ENCODE measurements around the gene ARFRP1.
A peak's percentile ranks its signal among the peaks of the same experiment; 100 is the strongest.
"Not testable (repeated sequence)": the region's sequence is repeated elsewhere in the genome, so short reads cannot be mapped to it uniquely, and the experiment has no call there.

The ARFRP1 gene

GRCh38 chr20:63685269-63686026 is 22.3 kb downstream of the ARFRP1 start:
- DNase-seq (ENCODE audit: low read depth), result no peak
- no peak overlapping the region for H3K4me3 ChIP-seq (ENCODE audit: low read depth, low read length)

GRCh38 chr20:63682384-63683139 is 25.2 kb downstream of the ARFRP1 start:
- DNase-seq (ENCODE audit: low read depth), result peak; percentile 81
- H3K4me3 ChIP-seq (ENCODE audit: low read depth, low read length), result no peak overlapping the region

- no peak for DNase-seq (ENCODE audit: low read depth)
- H3K4me3 ChIP-seq (ENCODE audit: low read depth, low read length), result no peak overlapping the region
Measured at GRCh38 chr20:63681609-63682142, 26.1 kb downstream of the ARFRP1 start.

GRCh38 chr20:63680857-63681608 is 26.7 kb downstream of the ARFRP1 start:
- no peak for DNase-seq (ENCODE audit: low read depth)
- no peak overlapping the region for H3K4me3 ChIP-seq (ENCODE audit: low read depth, low read length)

- no peak for DNase-seq (ENCODE audit: low read depth)
- H3K4me3 ChIP-seq (ENCODE audit: low read depth, low read length), result no peak overlapping the region
Measured at GRCh38 chr20:63680427-63680826, 27.3 kb downstream of the ARFRP1 start.

GRCh38 chr20:63679799-63680305 is 27.9 kb downstream of the ARFRP1 start:
- no peak overlapping the region for H3K4me3 ChIP-seq (ENCODE audit: low read depth, low read length)
- no peak for DNase-seq (ENCODE audit: low read depth)

GRCh38 chr20:63678667-63679465 is 28.9 kb downstream of the ARFRP1 start:
- no peak for DNase-seq (ENCODE audit: low read depth)
- no peak overlapping the region for H3K4me3 ChIP-seq (ENCODE audit: low read depth, low read length)

GRCh38 chr20:63678071-63678470 is 29.7 kb downstream of the ARFRP1 start:
- H3K4me3 ChIP-seq (ENCODE audit: low read depth, low read length), result no peak overlapping the region
- no peak for DNase-seq (ENCODE audit: low read depth)

GRCh38 chr20:63675681-63676368 is 32.0 kb downstream of the ARFRP1 start:
- H3K4me3 ChIP-seq (ENCODE audit: low read depth, low read length), result no peak overlapping the region
- DNase-seq (ENCODE audit: low read depth), result no peak

GRCh38 chr20:63673951-63674350 is 33.8 kb downstream of the ARFRP1 start:
- DNase-seq (ENCODE audit: low read depth), result no peak
- no peak overlapping the region for H3K4me3 ChIP-seq (ENCODE audit: low read depth, low read length)

- H3K4me3 ChIP-seq (ENCODE audit: low read depth, low read length), result no peak overlapping the region
- DNase-seq (ENCODE audit: low read depth), result no peak
Measured at GRCh38 chr20:63672666-63673065, 35.1 kb downstream of the ARFRP1 start.

GRCh38 chr20:63671695-63672094 is 36.1 kb downstream of the ARFRP1 start:
- H3K4me3 ChIP-seq (ENCODE audit: low read depth, low read length); DNase-seq (ENCODE audit: low read depth): not testable (repeated sequence)

- no peak overlapping the region for H3K4me3 ChIP-seq (ENCODE audit: low read depth, low read length)
- no peak for DNase-seq (ENCODE audit: low read depth)
Measured at GRCh38 chr20:63668351-63668750, 39.4 kb downstream of the ARFRP1 start.

- DNase-seq (ENCODE audit: low read depth), result no peak
Measured at GRCh38 chr20:63667858-63668257, 39.9 kb downstream of the ARFRP1 start.

GRCh38 chr20:63665708-63666107 is 42.1 kb downstream of the ARFRP1 start:
- no peak for DNase-seq (ENCODE audit: low read depth)
- no peak overlapping the region for H3K4me3 ChIP-seq (ENCODE audit: low read depth, low read length)

More at GRCh38 chr20:63667858-63668257, 39.9 kb downstream of the ARFRP1 start:
- H3K4me3 ChIP-seq (ENCODE audit: low read depth, low read length), result no peak overlapping the region

GRCh38 chr20:63664861-63665594 is 42.7 kb downstream of the ARFRP1 start:
- DNase-seq (ENCODE audit: low read depth), result no peak
- H3K4me3 ChIP-seq (ENCODE audit: low read depth, low read length), result no peak overlapping the region

- no peak for DNase-seq (ENCODE audit: low read depth)
- no peak overlapping the region for H3K4me3 ChIP-seq (ENCODE audit: low read depth, low read length)
Measured at GRCh38 chr20:63664143-63664851, 43.5 kb downstream of the ARFRP1 start.
